Uterus (tissue), 2 donors: Measurements from ENCODE around the gene GOLM1.

ENCODE experiments used
- CTCF ChIP-seq, 4 experiments: fragments of 200-600 bp in 2 of 4; fragments of 450-650 bp in 2 of 4; sonication (generic) in 2 of 4; IDR thresholded peaks; one replicate each; pipeline ENCODE4 v1.5.1; 2016 to 2019; ENCODE audit warnings: antibody characterized with exemption in 4 of 4, mild to moderate bottlenecking in 2 of 4, moderate library complexity in 1 of 4
- POLR2A ChIP-seq, 2 donors: fragments of 450-650 bp; IDR thresholded peaks; one replicate each; pipeline ENCODE4 v1.6.1; 2016; ENCODE audit warnings: antibody characterized with exemption in 2 of 2, mild to moderate bottlenecking in 1 of 2, moderate library complexity in 1 of 2

DNA sequence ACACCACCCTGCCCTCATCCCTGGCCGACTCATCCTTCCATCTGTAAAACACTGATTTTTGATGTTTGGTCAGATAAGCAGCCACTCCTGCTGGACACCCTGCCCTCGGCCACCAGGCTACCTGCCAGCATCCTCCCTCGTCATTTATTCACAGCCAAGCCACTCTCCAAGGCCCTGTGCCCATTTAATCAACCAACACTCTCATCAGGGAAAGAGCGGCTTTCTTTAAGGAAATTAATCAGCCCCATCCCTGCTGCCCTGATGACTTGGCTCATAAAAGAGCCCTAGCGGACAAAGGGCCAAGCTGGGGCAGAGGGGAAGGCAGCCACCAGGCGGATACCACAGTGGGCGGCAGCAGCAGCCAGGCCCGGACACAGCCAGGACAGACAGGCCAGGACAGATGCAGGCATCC lies 52.4 kb downstream of the GOLM1 start:
- no peak for TF ChIP-seq CTCF (IDR thresholded peaks at IDR 0.05)
- no peak for TF ChIP-seq POLR2A (IDR thresholded peaks at IDR 0.05)
